Body of pancreas (tissue), 4 donors: ENCODE results near the gene PTPN9. TPM values are rescaled to one million over a fixed set of nuclear protein-coding genes. Genes with fewer than 3 reads are reported as not detected.
"Not testable (repeated sequence)": the region's sequence is repeated elsewhere in the genome, so short reads cannot be mapped to it uniquely, and the experiment has no call there.

Experiments
- ATAC-seq: fragments of 150-250 bp; one replicate; pipeline ENCODE4 v1.9.1; 2016
- DNase-seq, 4 donors: peaks; one replicate each; pipeline ENCODE4 v3.0.0-alpha.2; 2019
- H3K27ac ChIP-seq, 4 donors: fragments of 200-600 bp; sonication (generic); 1 replicate in 3 of 4; 2 replicates in 1 of 4; pipeline versions ENCODE4 v1.5.1 to v1.6.1; 2016 to 2019; ENCODE audit warnings: mild to moderate bottlenecking in 1 of 4, mixed read lengths in 1 of 4, moderate library complexity in 1 of 4
- H3K27me3 ChIP-seq, 2 donors: fragments of 200-600 bp; sonication (generic); one replicate each; pipeline ENCODE4 v1.6.0; 2016; ENCODE audit warnings: mild to moderate bottlenecking in 1 of 2
- H3K36me3 ChIP-seq, 2 donors: fragments of 200-600 bp; sonication (generic); replicated peaks in 1 of 2; 2 replicates each; pipeline ENCODE4 v1.5.1; 2016; ENCODE audit warnings: low read depth in 2 of 2; ENCODE audit not compliant: insufficient read depth in 1 of 2
- H3K4me1 ChIP-seq: fragments of 200-600 bp; sonication (generic); one replicate; pipeline ENCODE4 v1.6.0; 2016
- H3K4me3 ChIP-seq, 2 donors: fragments of 200-600 bp; sonication (generic); 1 replicate in 1 of 2; 2 replicates in 1 of 2; pipeline ENCODE4 v1.5.1; 2016 to 2019
- H3K9me3 ChIP-seq, 3 donors: fragments of 200-600 bp; sonication (generic); 1 replicate in 2 of 3; 2 replicates in 1 of 3; pipeline ENCODE4 v1.5.1; 2016
- POLR2A ChIP-seq, 3 donors: fragments of 450-650 bp; IDR thresholded peaks; one replicate each; pipeline ENCODE4 v1.6.1; 2016; ENCODE audit warnings: antibody characterized with exemption in 3 of 3, mild to moderate bottlenecking in 2 of 3
- WGBS, 2 donors: methylation state at CpG; one replicate each; pipeline ENCODE4 v1.1.5; 2017; 5-methylcytosine and 5-hydroxymethylcytosine counted together
- intact Hi-C: fragments of 100-400 bp; cut with DNase I; formaldehyde crosslinking; loops from one replicate; pipeline ENCODE4 v1.15.1; 2023
- total RNA-seq, 2 donors: library from RNA; depleted of rRNA; stranded (reverse); fragments of >200 nt; gene quantifications; one replicate each; pipeline ENCODE4 v1.1.0, GENCODE V29; 2016
- TF ChIP-seq, protein P1 (sequence below), 7 experiments: fragments of 450-650 bp in 4 of 7; fragments of 200-600 bp in 3 of 7; sonication (generic) in 3 of 7; IDR thresholded peaks; one replicate each; pipeline ENCODE4 v1.5.1; 2016 to 2019; ENCODE audit warnings: antibody characterized with exemption in 7 of 7

The PTPN9 gene
- total RNA-seq, 2 donors from 2014 or later = 7.3 to 9.9 TPM

DNA sequence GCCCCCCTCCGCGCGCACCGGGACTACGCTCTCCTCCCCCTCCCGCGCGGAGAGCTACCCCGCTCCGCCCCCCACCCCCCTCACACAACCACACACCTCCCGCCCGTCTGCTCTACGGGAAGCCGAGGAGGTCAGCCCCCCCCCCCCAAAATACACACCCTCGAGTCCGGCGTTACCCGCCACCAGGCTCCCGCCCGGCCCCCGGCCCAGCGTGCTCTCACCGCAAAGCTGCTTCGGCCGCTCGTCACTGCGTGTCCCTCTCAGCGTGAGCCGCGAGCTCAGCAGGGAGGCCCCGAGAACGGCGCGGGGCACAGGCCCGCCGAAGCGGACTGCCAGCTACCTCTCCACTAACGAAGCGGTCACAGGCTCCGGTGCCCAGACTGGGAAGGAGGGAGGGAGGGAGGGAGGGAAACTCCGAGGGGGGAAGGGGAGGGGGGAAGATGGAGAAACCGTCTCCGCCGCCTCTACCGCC, 127.9 kb downstream of the PTPN9 start:
- Histone ChIP-seq H3K27ac (peak overlapping the region; percentile 93 to 98 (median 96)), H3K9me3 (no peaks in the 10 kb centered on the region), H3K27me3 (no peaks in the 10 kb centered on the region), H3K36me3 (no peaks in the 10 kb centered on the region), H3K4me1 (peaks cover 23% of the 10 kb centered on the region), H3K4me3 (peak overlapping the region; percentile 58 to 61)
- ATAC-seq (no peak), DNase-seq (no peak)
- intact Hi-C loops = no loop called here
- TF ChIP-seq POLR2A (IDR thresholded peaks at IDR 0.05) = peak in 1 of 3 donors; percentile 2
- TF ChIP-seq, protein P1, sequence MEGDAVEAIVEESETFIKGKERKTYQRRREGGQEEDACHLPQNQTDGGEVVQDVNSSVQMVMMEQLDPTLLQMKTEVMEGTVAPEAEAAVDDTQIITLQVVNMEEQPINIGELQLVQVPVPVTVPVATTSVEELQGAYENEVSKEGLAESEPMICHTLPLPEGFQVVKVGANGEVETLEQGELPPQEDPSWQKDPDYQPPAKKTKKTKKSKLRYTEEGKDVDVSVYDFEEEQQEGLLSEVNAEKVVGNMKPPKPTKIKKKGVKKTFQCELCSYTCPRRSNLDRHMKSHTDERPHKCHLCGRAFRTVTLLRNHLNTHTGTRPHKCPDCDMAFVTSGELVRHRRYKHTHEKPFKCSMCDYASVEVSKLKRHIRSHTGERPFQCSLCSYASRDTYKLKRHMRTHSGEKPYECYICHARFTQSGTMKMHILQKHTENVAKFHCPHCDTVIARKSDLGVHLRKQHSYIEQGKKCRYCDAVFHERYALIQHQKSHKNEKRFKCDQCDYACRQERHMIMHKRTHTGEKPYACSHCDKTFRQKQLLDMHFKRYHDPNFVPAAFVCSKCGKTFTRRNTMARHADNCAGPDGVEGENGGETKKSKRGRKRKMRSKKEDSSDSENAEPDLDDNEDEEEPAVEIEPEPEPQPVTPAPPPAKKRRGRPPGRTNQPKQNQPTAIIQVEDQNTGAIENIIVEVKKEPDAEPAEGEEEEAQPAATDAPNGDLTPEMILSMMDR (IDR thresholded peaks at IDR 0.05) = no peak
- WGBS, 2 donors = 0% methylated on average over 3 to 30 of the region's 45 CpGs

DNA sequence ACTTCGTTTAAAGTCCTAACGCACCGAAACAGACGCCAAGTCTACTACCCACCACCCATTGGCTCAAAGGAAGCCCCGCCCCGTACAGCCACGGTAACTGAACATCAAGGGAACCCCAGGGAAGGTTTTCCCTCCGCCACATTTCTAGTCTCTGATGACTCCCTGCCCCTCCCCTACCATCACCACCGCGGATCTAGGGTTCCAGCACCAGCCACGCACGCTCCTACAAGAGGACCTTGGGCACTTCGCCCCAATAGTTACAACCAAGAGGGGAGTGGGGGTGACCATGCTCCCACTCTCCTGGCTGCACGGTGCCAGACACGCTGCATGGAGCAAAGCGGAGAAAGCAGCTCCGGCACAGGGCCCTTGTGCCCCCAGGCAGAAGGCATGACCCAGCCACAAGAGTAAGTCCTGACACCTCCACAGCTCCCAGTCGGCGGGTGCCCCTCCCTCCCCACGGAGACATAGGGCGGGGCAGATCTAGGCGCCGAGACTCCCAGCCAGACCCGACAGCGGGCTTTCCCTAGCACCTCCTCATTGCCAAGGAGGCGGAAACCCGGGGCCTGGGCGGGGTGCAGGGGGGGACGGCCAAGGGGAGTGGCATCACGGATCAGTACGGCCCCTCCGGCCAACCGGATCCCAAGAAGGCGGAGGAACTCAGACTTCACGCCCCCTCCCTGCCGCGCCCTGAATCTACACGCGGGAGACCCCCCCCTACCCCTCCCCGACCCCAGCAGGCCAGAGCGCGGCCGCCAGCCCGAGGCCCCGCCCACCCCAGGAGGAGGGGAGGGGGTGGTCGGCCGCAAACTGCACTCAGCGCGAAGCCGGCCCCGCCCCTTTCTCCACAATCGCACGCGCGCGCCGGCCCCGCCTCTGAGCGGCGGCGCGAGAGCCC, 128.6 kb downstream of the PTPN9 start:
- no peaks in the 10 kb centered on the region for H3K36me3 ChIP-seq
- ATAC-seq (peak; percentile 34), DNase-seq (peak; percentile 96 to 97 (median 96))
- H3K4me3 ChIP-seq = peak overlapping the region; percentile 51 to 61
- intact Hi-C loops = no loop called here
- peaks cover 23% of the 10 kb centered on the region for H3K4me1 ChIP-seq
- peak in 2 of 3 donors; percentile 27 to 35 for TF ChIP-seq POLR2A (IDR thresholded peaks at IDR 0.05)
- TF ChIP-seq, protein P1 (IDR thresholded peaks at IDR 0.05) = no peak
- H3K9me3 ChIP-seq = no peaks in the 10 kb centered on the region
- no peaks in the 10 kb centered on the region for H3K27me3 ChIP-seq
- peak overlapping the region; percentile 93 to 98 (median 96) for H3K27ac ChIP-seq
- WGBS, 2 donors = 0 to 1% methylated on average over 18 to 51 of the region's 62 CpGs

DNA sequence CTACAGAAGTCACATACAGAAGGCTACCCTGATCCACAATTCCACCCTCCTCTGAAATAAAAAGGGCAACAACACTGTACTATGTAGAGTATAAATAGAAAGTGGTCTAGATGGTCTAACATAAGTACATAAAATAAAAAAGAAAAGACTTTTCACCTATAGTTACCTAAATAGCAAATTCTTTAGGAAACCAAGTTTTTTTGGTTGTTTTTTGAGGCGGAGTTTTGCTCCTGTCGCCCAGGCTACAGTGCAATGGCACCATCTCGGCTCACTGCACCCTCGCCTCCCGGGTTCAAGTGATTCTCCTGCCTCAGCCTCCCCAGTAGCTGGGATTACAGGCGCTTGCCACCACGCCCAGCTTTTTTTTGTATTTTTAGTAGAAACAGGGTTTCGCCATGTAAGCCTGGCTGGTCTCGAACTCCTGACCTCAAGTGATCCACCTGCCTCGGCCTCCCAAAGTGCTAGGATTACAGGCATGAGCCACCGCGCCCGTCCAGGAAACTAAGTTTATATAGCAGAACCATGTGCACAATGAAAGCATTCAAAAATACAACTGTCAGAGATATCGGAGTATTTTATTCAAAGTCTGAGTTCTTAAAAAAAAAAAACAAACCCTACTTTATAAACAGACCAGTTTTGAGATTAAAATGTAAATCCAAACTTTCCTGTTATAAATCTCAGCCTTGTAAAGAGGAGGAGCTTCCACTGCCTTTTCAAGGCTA, 129.4 kb downstream of the PTPN9 start:
- intact Hi-C loops = no loop called here
- ATAC-seq (no peak), DNase-seq (peak in 2 of 4 donors; percentile 18 to 30)
- WGBS, 2 donors = 15 to 19% methylated on average over 14 of the region's 14 CpGs
- H3K4me3 ChIP-seq = no peak overlapping the region
- peak overlapping the region in 3 of 4 donors; percentile 96 to 98 (median 97) for H3K27ac ChIP-seq
- H3K9me3 ChIP-seq = no peaks in the 10 kb centered on the region
- peaks cover 23% of the 10 kb centered on the region for H3K4me1 ChIP-seq
- TF ChIP-seq POLR2A (IDR thresholded peaks at IDR 0.05) = no peak
- TF ChIP-seq, protein P1 (IDR thresholded peaks at IDR 0.05) = no peak
- H3K36me3 ChIP-seq = no peaks in the 10 kb centered on the region
- H3K27me3 ChIP-seq = no peaks in the 10 kb centered on the region

DNA sequence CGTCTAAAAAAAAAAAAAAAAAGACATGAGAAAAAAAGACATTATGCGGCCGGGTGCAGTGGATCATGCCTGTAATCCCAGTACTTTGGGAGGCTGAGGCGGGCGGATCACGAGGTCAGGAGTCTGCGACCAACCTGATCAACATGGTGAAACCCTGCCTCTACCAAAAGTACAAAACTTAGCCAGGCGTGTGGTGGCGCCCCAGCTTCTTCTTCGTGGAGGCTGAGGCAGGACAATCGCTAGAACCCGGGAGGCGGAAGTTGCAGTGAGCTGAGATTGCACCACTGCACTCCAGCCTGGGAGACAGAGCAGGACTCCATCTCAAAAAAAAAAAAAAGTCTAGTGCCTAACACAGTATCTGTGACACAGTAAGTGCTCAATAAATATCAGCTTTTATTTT, 130.9 kb downstream of the PTPN9 start:
- H3K36me3 ChIP-seq, H3K9me3 ChIP-seq, H3K27ac ChIP-seq, H3K4me3 ChIP-seq, ATAC-seq, H3K27me3 ChIP-seq, intact Hi-C loops: not testable (repeated sequence)
- H3K4me1 ChIP-seq = peaks cover 27% of the 10 kb centered on the region
- DNase-seq = peak in 1 of 4 donors; percentile 8
- WGBS, 2 donors = 75 to 92% methylated on average over 12 to 13 of the region's 13 CpGs

DNA sequence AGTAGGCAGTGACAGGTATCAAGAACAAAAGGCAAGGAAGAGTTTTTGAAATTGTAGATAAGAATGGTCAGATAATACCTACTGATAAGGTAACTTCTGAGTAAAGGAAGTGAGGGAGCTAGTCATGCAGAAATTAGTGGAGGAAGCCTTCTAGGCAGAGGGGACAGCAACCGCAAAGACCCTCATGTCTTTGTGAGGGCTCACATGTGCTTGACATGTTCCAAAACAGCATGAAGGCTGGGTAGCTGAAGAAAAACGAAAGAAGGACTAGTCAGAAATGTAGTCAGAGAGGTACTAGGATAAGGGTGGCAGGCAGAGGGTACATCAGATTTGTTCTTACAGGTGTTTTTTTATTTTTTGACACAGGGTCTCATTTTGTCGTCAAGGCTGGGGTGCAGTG, 133.0 kb downstream of the PTPN9 start:
- H3K4me1 ChIP-seq = peaks cover 21% of the 10 kb centered on the region
- TF ChIP-seq, protein P1 (IDR thresholded peaks at IDR 0.05) = no peak
- no peak for TF ChIP-seq POLR2A (IDR thresholded peaks at IDR 0.05)
- H3K4me3 ChIP-seq = no peak overlapping the region
- H3K27me3 ChIP-seq = no peaks in the 10 kb centered on the region
- H3K9me3 ChIP-seq = no peaks in the 10 kb centered on the region
- no peak overlapping the region for H3K27ac ChIP-seq
- intact Hi-C loops = no loop called here
- H3K36me3 ChIP-seq = no peaks in the 10 kb centered on the region
- DNase-seq = no peak
- no peak for ATAC-seq
- 82 to 92% methylated on average over 3 of the region's 3 CpGs for WGBS, 2 donors

DNA sequence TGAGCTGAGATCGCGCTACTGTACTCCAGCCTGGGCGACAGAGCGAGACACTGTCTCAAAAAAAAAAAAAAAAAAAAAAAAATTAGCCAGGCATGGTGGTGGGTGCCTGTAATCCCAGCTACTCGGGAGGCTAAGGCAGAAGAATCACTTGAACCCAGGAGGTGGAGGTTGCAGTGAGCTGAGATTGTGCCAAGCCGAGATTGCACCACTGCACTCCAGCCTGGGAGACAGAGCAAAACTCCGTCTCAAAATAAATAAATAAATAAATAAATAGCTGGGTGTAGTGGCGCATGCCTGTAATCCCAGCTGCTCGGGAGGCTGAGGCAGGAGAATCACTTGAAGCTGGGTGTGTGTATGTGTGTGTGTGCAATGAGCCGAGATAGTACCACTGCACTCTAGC, 133.8 kb downstream of the PTPN9 start:
- H3K4me3 ChIP-seq, ATAC-seq, intact Hi-C loops, H3K27ac ChIP-seq, DNase-seq, H3K9me3 ChIP-seq, H3K36me3 ChIP-seq, H3K27me3 ChIP-seq: not testable (repeated sequence)
- 93 to 99% methylated on average over 6 to 10 of the region's 10 CpGs for WGBS, 2 donors
- H3K4me1 ChIP-seq = peaks cover 21% of the 10 kb centered on the region

DNA sequence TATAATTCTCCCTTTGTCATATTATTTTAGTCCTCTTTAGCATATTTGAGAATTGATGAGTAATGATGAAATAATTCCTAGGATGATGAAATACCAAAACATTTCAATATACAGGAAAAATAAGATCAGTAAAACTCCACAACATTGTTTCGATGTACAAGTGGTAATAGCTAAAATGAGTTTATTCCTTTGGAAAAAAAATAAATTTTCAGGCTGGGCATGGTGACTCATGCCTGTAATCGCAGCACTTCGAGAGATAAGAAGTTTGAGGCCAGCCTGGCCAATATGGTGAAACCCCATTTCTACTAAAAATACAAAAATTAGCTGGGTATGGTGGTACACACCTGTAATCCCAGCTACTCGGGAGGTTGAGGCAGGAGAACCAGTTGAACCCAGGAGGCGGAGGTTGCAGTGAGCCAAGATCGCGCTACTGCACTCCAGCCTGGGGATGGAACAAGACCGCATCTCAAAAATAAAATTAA, 135.1 kb downstream of the PTPN9 start:
- ATAC-seq, intact Hi-C loops, H3K36me3 ChIP-seq, H3K27ac ChIP-seq, H3K27me3 ChIP-seq, H3K9me3 ChIP-seq, H3K4me3 ChIP-seq, DNase-seq: not testable (repeated sequence)
- WGBS, 2 donors = 79 to 82% methylated on average over 8 of the region's 8 CpGs
- H3K4me1 ChIP-seq = peaks cover 10% of the 10 kb centered on the region
